SH-SY5Y (cell line): ENCODE measurements around the gene SURF2.

Experiments used
- GATA2 ChIP-seq: IDR thresholded peaks from 2 replicates; pipeline ENCODE4 v1.6.1; 2011; ENCODE audit warnings: mild to moderate bottlenecking, low read depth, low read length
- GATA3 ChIP-seq: IDR thresholded peaks from 2 replicates; pipeline ENCODE4 v1.6.1; 2011; ENCODE audit warnings: low read depth, mild to moderate bottlenecking, low read length, moderate library complexity

DNA sequence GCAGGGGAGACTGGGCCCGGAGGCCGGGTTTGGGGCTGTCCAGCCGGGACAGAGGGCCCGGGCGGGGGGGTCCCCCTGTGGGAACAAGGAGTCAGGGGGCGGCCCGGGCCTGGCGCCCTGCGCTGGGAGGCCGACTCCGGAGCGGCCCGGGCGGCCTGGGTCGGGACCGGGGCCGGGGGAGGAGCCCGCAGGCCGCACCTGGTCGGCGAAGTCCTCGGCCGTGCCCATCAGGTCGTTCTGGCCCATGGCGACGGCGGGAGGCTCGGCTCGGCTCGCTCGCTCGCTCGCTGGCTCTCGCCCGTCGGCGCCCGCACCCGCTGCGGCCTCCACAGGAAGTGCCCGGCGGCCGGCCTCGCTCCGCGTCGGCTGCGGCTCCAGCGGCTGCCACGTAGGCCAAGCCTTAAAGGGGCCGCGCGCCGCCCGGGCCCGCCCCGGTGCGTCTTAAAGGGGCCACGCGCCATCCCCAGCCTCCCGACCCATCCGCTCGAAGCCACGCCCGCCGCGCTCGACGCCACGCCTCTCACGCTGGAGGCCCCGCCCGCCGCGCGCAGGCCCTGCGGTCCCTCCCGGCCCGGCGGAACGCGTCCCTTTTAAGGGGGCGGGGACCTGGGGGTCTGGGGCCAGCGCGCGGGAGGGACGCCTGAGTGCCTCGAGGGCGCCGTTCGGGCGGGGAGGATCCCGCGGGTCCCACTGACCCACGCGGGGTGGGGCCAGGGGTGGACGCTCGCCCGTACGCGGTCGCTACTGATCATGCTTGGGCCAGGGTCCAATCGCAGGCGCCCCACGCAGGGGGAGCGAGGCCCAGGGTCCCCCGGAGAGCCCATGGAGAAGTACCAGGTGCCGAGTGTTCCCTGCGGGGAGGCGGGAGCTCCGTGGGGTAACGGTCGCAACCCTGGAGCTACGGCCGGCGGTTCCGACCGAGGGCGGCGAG lies 19.6 kb downstream of the SURF2 start, which contains the start of the genes STKLD1 and SURF4:
- TF ChIP-seq GATA2 = no peak
- TF ChIP-seq GATA3 = no peak
